Measurements from ENCODE around the gene BIRC7. TPM values are rescaled to one million over a fixed set of nuclear protein-coding genes. Genes with fewer than 3 reads are reported as not detected.

BIRC7 gene
- total RNA-seq, 1 donor from 2014 or later = not detected

GRCh38 chr20:63280371-63280770 is 44.7 kb downstream of the BIRC7 start:
- no peak for DNase-seq (ENCODE audit: low read depth)

- no peak for DNase-seq (ENCODE audit: low read depth)
These were observed 45.3 kb downstream of the BIRC7 start for GRCh38 chr20:63280929-63281545.

- DNase-seq (ENCODE audit: low read depth) = peak; percentile 89
These were observed 46.3 kb downstream of the BIRC7 start for GRCh38 chr20:63281742-63282665.

GRCh38 chr20:63282946-63283345 is 47.2 kb downstream of the BIRC7 start:
- no peak for DNase-seq (ENCODE audit: low read depth)

GRCh38 chr20:63283397-63284082 is 47.8 kb downstream of the BIRC7 start:
- DNase-seq (ENCODE audit: low read depth) = no peak

- no peak for DNase-seq (ENCODE audit: low read depth)
These were observed 48.4 kb downstream of the BIRC7 start for GRCh38 chr20:63284083-63284440.

GRCh38 chr20:63284544-63284949 is 48.8 kb downstream of the BIRC7 start:
- no peak for DNase-seq (ENCODE audit: low read depth)

GRCh38 chr20:63284981-63285524 is 49.3 kb downstream of the BIRC7 start:
- DNase-seq (ENCODE audit: low read depth) = no peak

- DNase-seq (ENCODE audit: low read depth) = no peak
These were observed 50.2 kb downstream of the BIRC7 start for GRCh38 chr20:63285636-63286615.

- DNase-seq (ENCODE audit: low read depth) = no peak
These were observed 51.3 kb downstream of the BIRC7 start for GRCh38 chr20:63286781-63287696.

GRCh38 chr20:63287697-63288580 is 52.2 kb downstream of the BIRC7 start:
- no peak for DNase-seq (ENCODE audit: low read depth)

GRCh38 chr20:63288581-63289251 is 53.0 kb downstream of the BIRC7 start:
- no peak for DNase-seq (ENCODE audit: low read depth)

- DNase-seq (ENCODE audit: low read depth) = no peak
These were observed 53.8 kb downstream of the BIRC7 start for GRCh38 chr20:63289311-63290135.
